ENCODE measurements around the gene MRPL47.

GRCh38 chr3:179651687-179652446 lies 47.4 kb upstream of the MRPL47 start:
- TF ChIP-seq RAD21 (IDR thresholded peaks at IDR 0.05; ENCODE audit: low read depth) (no peak), YY1 (IDR thresholded peaks at IDR 0.05; ENCODE audit: low read depth) (no peak), TAF1 (IDR thresholded peaks at IDR 0.05; ENCODE audit: low read depth) (no peak), EP300 (IDR thresholded peaks at IDR 0.05; ENCODE audit: borderline replicate concordance) (no peak)

All from Ishikawa (cell line).